Measurements from ENCODE around the gene ATP2C2. TPM values are rescaled to one million over a fixed set of nuclear protein-coding genes. Genes with fewer than 3 reads are reported as not detected.
"Not testable (repeated sequence)": the region's sequence is repeated elsewhere in the genome, so short reads cannot be mapped to it uniquely, and the experiment has no call there.

The ATP2C2 gene
- total and polyA plus RNA-seq, 5 donors = not detected

DNA sequence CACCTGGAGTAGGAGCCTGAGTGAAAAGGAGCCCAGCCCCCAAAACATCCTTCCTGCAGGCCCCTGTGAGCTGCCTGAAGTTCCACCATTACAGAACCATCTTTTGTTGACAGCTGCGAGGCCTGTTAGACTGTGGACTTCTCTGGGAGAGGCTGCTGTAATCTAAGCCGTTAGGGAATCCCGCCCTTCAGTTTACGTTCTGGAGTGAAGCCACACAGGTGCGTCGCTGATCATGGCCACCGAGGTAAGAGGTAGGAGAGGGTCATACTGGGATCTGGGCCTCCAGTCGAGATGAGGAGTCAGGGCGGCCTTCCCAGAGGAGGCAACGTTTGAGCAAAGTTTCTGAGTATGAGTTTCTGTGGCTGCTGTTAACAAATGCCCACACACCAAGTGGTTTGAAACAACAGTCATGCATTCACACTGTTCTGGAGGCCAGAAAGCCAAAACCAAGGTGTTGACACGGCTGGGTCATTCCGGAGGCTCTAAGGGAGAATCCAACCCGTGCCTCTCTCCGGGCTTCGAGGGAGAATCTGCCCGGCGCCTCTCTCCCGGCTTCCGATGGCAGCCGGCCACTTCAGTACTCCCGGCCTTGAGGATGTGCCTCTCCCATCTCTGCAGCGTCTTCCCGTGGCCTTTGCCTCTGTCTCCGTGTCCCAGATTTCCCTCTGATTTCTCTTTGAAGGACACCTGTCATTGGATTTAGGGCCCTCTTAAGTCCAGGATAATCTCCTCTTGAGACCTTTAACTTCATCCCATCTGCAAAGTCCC, 26.6 kb upstream of the ATP2C2 start:
- Histone ChIP-seq H3K27ac (ENCODE audit: low read length) (no peak overlapping the region), H3K4me3 (ENCODE audit: low read length) (no peak overlapping the region), H3K9me3 (ENCODE audit: control insufficient read depth, low read length) (no peaks in the 10 kb centered on the region), H3K4me1 (ENCODE audit: control insufficient read depth, insufficient read depth, low read length) (no peaks in the 10 kb centered on the region), H3K27me3 (ENCODE audit: control insufficient read depth, insufficient read depth) (no peaks in the 10 kb centered on the region)
- no peak for DNase-seq
- no peak for ATAC-seq
- 85% methylated on average over 24 of the region's 24 CpGs for WGBS
- intact Hi-C loops (cut with DNase I) = no loop called here

DNA sequence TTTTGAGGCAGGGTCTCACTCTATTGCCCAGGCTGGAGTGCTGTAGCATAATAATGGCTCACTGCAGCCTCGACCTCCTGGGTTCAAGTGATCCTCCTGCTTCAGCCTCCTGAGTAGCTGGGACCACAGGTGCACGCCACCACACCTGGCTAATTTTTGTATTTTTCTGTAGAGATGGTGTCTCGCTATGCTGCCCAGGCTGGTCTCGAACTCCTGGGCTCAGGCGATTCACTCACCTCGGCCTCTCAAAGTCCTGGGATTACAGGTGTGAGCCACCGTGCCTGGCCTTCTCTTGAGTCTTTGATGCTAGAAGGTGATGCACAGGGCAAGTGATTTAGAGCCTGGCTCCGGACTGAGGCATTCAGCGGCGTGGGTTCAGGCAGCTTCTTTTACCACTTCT, 24.5 kb upstream of the ATP2C2 start:
- H3K4me3 ChIP-seq (ENCODE audit: low read length); ATAC-seq; intact Hi-C loops (cut with DNase I); H3K4me1 ChIP-seq (ENCODE audit: control insufficient read depth, insufficient read depth, low read length); H3K27ac ChIP-seq (ENCODE audit: low read length); DNase-seq; H3K9me3 ChIP-seq (ENCODE audit: control insufficient read depth, low read length); H3K27me3 ChIP-seq (ENCODE audit: control insufficient read depth, insufficient read depth): not testable (repeated sequence)
- 91% methylated on average over 10 of the region's 10 CpGs for WGBS

DNA sequence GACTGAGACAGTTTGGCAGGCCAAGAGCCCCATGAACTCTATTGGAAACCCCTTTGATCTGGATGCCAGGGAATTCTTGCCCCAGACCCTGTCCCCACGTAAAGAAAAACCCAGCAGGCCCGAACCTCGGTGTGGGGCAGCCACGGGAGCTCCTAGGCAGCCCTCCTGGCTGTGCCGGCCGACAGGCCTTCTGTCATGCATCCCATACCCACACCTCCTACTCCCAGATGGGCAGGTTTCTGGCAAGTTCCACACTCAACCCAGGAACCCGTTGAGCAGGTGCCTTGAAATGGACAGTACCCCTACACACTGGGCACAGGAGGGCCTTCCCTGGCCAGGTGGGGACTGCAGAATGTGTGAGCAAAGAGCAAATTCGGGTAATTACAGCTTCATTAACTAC, 23.6 kb upstream of the ATP2C2 start:
- Histone ChIP-seq H3K4me3 (ENCODE audit: low read length) (no peak overlapping the region), H3K9me3 (ENCODE audit: control insufficient read depth, low read length) (no peaks in the 10 kb centered on the region), H3K4me1 (ENCODE audit: control insufficient read depth, insufficient read depth, low read length) (no peaks in the 10 kb centered on the region), H3K27ac (ENCODE audit: low read length) (no peak overlapping the region), H3K27me3 (ENCODE audit: control insufficient read depth, insufficient read depth) (no peaks in the 10 kb centered on the region)
- WGBS = 84% methylated on average over 8 of the region's 8 CpGs
- ATAC-seq = no peak
- no peak for DNase-seq
- intact Hi-C loops (cut with DNase I) = no loop called here

DNA sequence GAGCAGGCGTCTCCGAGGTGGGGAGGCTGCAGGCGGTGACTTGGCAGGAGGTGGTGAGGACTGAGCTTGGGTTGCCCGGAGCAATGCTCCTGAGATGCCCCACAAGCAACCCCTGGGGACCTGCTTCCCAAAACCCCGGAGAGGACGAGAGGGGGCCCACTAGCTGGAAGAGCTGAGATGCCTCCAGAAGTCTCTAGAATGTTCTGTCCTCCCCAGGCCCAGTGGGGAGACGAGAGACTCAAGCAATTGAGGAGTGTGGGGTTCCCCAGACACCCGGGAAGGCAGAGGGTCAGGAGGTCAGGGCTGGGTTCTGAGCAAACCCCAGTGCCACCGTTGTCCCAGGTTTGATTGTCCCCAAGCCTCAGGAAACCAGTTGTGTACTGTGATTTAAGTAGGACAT, 21.2 kb upstream of the ATP2C2 start:
- DNase-seq = no peak
- Histone ChIP-seq H3K27ac (ENCODE audit: low read length) (no peak overlapping the region), H3K4me1 (ENCODE audit: control insufficient read depth, insufficient read depth, low read length) (no peaks in the 10 kb centered on the region), H3K9me3 (ENCODE audit: control insufficient read depth, low read length) (no peaks in the 10 kb centered on the region), H3K4me3 (ENCODE audit: low read length) (no peak overlapping the region), H3K27me3 (ENCODE audit: control insufficient read depth, insufficient read depth) (no peaks in the 10 kb centered on the region)
- no peak for ATAC-seq
- 79% methylated on average over 9 of the region's 9 CpGs for WGBS
- intact Hi-C loops (cut with DNase I) = no loop called here

DNA sequence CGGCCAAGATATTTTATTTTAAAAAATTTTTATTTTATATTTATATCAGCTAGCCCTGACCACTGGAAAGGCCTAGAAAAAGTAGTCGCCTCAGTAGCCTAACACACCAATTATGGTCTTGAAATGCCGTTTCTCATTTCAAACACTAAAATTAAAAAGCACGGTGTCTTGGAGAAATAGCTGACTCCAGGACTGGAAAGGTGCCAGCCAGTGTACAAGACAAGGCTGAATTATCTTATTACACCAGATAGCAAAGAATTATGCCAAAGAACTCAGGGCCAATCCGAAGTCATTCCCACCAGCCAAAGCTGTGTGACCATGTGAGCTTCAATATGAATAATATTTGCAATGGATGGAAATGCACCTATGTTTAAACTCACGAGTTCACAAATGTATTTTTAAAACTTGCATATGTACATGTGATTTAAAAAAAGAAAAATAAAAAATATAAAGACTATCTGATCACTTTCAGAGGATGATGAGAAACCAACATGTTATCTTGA, 19.9 kb upstream of the ATP2C2 start:
- H3K27ac ChIP-seq (ENCODE audit: low read length) = no peak overlapping the region
- H3K27me3 ChIP-seq (ENCODE audit: control insufficient read depth, insufficient read depth) = no peaks in the 10 kb centered on the region
- DNase-seq = no peak
- WGBS = 61% methylated on average over 6 of the region's 6 CpGs
- intact Hi-C loops (cut with DNase I) = no loop called here
- no peaks in the 10 kb centered on the region for H3K4me1 ChIP-seq (ENCODE audit: control insufficient read depth, insufficient read depth, low read length)
- H3K4me3 ChIP-seq (ENCODE audit: low read length) = no peak overlapping the region
- ATAC-seq = no peak
- no peaks in the 10 kb centered on the region for H3K9me3 ChIP-seq (ENCODE audit: control insufficient read depth, low read length)

DNA sequence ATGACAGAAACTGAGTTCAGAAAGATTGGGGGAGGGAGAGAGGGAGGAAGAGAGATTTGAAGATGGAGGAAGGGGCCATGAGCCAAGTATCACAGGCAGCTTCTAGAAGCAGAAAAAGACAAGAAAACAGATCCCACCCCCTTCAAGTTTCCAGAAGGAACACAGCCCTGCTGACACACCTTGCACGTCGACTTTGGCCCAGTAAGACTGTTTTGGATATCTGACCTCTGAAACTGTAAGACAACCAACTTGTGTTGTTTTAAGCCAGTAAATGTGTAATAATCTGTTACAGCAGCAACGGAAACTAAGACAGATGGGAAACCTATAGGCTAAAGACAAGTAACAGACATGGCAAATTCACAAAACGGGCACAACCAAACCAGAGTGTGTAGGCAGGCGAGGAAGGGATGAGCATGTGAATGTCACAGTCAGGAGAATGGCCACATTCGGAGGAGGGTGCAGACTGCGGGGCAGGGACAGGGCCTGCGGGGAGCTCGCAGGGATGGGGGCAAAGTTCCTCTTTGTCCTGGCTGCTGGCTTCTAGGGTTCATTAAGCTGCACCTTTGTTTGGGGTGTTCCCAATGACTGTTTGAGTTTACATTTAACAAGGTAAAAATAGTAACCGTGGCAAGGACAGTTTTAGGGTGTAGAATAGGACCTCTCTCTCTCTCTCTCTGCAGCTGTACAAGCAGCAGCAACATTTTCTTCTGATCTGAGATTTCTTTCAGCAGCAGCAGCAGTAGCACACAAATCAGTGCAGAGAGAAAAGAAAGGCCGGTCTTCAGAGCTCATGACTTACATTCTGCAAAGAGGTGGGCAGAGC, 18.3 kb upstream of the ATP2C2 start:
- Histone ChIP-seq H3K4me1 (ENCODE audit: control insufficient read depth, insufficient read depth, low read length) (no peaks in the 10 kb centered on the region), H3K4me3 (ENCODE audit: low read length) (no peak overlapping the region), H3K9me3 (ENCODE audit: control insufficient read depth, low read length) (no peaks in the 10 kb centered on the region), H3K27ac (ENCODE audit: low read length) (no peak overlapping the region), H3K27me3 (ENCODE audit: control insufficient read depth, insufficient read depth) (no peaks in the 10 kb centered on the region)
- DNase-seq (no peak), ATAC-seq (no peak)
- 91% methylated on average over 11 of the region's 11 CpGs for WGBS
- intact Hi-C loops (cut with DNase I) = no loop called here

DNA sequence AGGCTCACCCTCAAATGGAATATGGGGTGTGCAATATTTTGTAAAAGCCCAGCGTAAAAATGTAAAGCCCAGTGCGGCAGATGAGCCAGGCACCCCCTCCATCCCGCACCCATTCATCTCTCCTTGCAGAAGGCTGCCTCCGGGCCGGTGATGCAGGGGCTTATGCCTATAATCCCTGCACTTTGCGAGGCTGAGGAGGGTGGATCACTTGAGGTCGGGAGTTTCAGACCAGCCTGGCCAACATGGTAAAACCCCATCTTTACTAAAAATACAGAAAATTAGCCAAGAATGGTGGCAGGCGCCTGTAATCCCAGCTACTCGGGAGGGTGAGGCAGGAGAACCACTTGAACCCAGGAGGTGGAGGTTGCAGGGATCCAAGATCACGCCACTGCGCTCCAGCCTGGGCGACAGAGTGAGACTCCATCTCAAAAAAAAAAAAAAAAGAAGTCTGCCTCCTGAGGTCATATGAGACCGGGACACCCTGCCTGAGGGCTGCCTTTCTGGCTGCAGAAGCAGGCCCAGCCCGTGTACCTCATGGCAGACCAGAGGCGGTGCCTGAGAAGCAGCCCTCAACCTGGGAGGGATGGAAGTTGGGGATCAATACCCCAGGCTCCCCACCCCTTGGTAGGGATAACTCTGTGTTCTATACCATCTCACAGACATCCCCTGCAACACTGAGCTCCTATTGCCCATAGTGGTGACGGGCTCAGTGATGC, 17.5 kb upstream of the ATP2C2 start:
- Histone ChIP-seq H3K27me3 (ENCODE audit: control insufficient read depth, insufficient read depth) (no peaks in the 10 kb centered on the region), H3K4me3 (ENCODE audit: low read length) (no peak overlapping the region), H3K9me3 (ENCODE audit: control insufficient read depth, low read length) (no peaks in the 10 kb centered on the region), H3K4me1 (ENCODE audit: control insufficient read depth, insufficient read depth, low read length) (no peaks in the 10 kb centered on the region), H3K27ac (ENCODE audit: low read length) (no peak overlapping the region)
- 80% methylated on average over 16 of the region's 16 CpGs for WGBS
- no peak for ATAC-seq
- DNase-seq = no peak
- intact Hi-C loops (cut with DNase I) = no loop called here

DNA sequence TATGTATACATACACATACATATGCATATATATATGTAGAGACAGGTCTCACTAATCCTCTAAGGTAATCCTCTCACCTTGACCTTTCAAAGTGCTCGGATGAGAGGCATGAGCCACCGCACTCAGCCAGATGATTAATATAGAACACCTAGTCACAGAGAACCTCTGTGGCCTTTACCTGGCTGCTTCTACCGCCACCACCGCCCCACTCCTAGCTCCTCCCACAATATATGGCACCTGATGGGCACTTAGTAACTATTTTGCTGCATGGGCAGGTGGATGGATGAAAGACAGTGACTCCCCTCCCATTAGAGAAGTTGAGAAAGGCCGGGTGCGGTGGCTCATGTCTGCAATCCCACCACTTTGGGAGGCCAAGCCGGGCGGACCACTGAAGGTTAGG, 16.7 kb upstream of the ATP2C2 start:
- no peak overlapping the region for H3K27ac ChIP-seq (ENCODE audit: low read length)
- H3K9me3 ChIP-seq (ENCODE audit: control insufficient read depth, low read length) = no peaks in the 10 kb centered on the region
- 93% methylated on average over 8 of the region's 8 CpGs for WGBS
- intact Hi-C loops (cut with DNase I) = no loop called here
- no peak for ATAC-seq
- no peak for DNase-seq
- H3K4me1 ChIP-seq (ENCODE audit: control insufficient read depth, insufficient read depth, low read length) = no peaks in the 10 kb centered on the region
- no peaks in the 10 kb centered on the region for H3K27me3 ChIP-seq (ENCODE audit: control insufficient read depth, insufficient read depth)
- H3K4me3 ChIP-seq (ENCODE audit: low read length) = no peak overlapping the region

DNA sequence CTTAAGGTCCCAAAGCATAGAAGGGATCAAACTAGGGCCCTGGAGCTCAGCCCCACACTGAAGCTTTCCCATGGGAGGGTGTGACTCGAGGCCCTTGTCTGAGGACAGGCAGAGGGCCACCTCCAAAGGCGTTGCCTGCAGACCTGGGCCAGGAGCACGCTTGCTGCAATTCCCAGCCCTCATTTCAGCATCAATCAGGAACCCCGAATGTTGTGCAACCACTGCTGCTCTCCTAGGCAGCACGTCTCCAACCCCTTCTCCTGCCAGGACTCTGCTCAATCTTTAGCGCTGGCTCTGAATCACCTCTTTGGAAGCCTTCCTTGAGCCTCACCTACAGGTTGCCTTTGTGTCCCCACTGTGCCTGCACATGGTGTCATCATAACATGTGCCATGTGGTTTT, 14.0 kb upstream of the ATP2C2 start:
- H3K4me1 ChIP-seq (ENCODE audit: control insufficient read depth, insufficient read depth, low read length) = no peaks in the 10 kb centered on the region
- intact Hi-C loops (cut with DNase I) = no loop called here
- no peaks in the 10 kb centered on the region for H3K9me3 ChIP-seq (ENCODE audit: control insufficient read depth, low read length)
- no peak overlapping the region for H3K4me3 ChIP-seq (ENCODE audit: low read length)
- no peaks in the 10 kb centered on the region for H3K27me3 ChIP-seq (ENCODE audit: control insufficient read depth, insufficient read depth)
- H3K27ac ChIP-seq (ENCODE audit: low read length) = no peak overlapping the region
- no peak for ATAC-seq
- no peak for DNase-seq
- WGBS = 82% methylated on average over 6 of the region's 6 CpGs

DNA sequence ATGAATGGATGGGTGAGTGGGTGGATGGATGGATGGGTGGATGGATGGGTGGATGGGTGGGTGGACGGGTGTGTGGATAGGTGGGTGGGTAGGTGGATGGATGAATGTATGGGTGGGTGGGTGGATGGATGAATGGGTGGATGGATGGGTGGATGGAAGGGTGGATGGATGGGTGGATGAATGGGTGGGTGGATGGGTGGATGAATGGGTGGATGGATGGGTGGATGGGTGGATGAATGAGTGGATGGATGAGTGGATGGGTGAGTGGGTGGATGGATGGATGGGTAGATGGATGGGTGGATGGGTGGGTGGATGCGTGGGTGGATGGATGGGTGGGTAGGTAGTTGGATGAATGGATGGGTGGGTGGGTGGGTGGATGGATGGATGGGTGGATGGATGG, 13.2 kb upstream of the ATP2C2 start:
- Histone ChIP-seq H3K4me1 (ENCODE audit: control insufficient read depth, insufficient read depth, low read length) (no peaks in the 10 kb centered on the region), H3K9me3 (ENCODE audit: control insufficient read depth, low read length) (no peaks in the 10 kb centered on the region), H3K27me3 (ENCODE audit: control insufficient read depth, insufficient read depth) (no peaks in the 10 kb centered on the region), H3K27ac (ENCODE audit: low read length) (no peak overlapping the region), H3K4me3 (ENCODE audit: low read length) (no peak overlapping the region)
- ATAC-seq (no peak), DNase-seq (no peak)
- intact Hi-C loops (cut with DNase I) = no loop called here
- 87% methylated on average over 2 of the region's 2 CpGs for WGBS

DNA sequence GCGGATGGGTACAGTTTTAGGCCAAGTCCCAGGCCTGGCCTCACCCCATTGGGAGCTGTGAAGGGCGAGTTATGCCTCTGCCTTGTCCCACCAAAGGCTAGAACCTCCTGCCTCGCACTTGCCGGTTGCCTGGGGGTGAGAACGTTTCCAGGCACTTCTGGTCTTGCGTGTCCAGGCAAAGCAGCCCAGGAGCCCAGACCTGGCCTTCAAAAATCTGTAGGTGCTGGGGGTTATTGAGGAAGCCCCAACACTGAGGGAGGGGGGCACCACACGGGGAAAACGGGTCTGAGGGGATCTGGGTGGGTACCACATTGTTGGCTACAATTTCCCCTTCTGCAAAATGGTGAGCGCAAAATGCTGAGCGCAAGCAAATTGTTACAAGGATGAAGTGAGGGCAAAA, 12.2 kb upstream of the ATP2C2 start:
- H3K27me3 ChIP-seq (ENCODE audit: control insufficient read depth, insufficient read depth) = no peaks in the 10 kb centered on the region
- no peaks in the 10 kb centered on the region for H3K4me1 ChIP-seq (ENCODE audit: control insufficient read depth, insufficient read depth, low read length)
- no peaks in the 10 kb centered on the region for H3K9me3 ChIP-seq (ENCODE audit: control insufficient read depth, low read length)
- DNase-seq (no peak), ATAC-seq (no peak)
- H3K27ac ChIP-seq (ENCODE audit: low read length) = no peak overlapping the region
- WGBS = 81% methylated on average over 10 of the region's 10 CpGs
- no peak overlapping the region for H3K4me3 ChIP-seq (ENCODE audit: low read length)
- intact Hi-C loops (cut with DNase I) = no loop called here

Data from right cardiac atrium (tissue), 5 donors.